Measurements from ENCODE around the gene SMAGP. TPM values are rescaled to one million over a fixed set of nuclear protein-coding genes. Genes with fewer than 3 reads are reported as not detected.

SMAGP gene
- total and polyA plus RNA-seq, 4 donors: 2.4 to 6.4 (median 4.2) TPM

DNA sequence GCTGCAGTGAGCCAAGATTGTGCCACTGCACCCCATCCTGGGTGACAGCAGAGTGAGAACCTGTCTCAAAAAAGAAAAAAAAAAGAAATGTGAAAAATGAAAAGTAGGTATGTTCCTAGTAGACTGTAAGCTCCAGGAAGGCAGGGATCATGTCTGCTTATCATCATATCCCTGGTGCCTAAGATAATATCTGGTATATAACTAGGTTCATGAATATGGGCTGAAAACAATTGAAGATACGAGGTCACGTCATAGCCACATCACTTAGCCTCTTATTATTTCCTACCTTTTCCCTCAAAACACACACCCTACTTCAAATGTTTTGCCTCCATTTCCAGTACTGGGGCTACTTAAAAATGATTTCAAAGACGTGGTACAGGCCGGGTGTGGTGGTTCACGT, 55.3 kb downstream of the SMAGP start:
- TF ChIP-seq NR2F2 (IDR thresholded peaks at IDR 0.05) (no peak), RAD21 (IDR thresholded peaks at IDR 0.05) (no peak), FOXA2 (IDR thresholded peaks at IDR 0.05) (no peak), HNF4A (conservative IDR thresholded peaks at IDR 0.05) (no peak), JUND (IDR thresholded peaks at IDR 0.05) (no peak), TAF1 (conservative IDR thresholded peaks at IDR 0.05) (no peak), GABPA (IDR thresholded peaks at IDR 0.05 in 1 of 2, conservative IDR thresholded peaks at IDR 0.05 in 1 of 2) (no peak), HNF4G (IDR thresholded peaks at IDR 0.05) (no peak), YY1 (IDR thresholded peaks at IDR 0.05) (no peak)
- TF ChIP-seq, protein P1, sequence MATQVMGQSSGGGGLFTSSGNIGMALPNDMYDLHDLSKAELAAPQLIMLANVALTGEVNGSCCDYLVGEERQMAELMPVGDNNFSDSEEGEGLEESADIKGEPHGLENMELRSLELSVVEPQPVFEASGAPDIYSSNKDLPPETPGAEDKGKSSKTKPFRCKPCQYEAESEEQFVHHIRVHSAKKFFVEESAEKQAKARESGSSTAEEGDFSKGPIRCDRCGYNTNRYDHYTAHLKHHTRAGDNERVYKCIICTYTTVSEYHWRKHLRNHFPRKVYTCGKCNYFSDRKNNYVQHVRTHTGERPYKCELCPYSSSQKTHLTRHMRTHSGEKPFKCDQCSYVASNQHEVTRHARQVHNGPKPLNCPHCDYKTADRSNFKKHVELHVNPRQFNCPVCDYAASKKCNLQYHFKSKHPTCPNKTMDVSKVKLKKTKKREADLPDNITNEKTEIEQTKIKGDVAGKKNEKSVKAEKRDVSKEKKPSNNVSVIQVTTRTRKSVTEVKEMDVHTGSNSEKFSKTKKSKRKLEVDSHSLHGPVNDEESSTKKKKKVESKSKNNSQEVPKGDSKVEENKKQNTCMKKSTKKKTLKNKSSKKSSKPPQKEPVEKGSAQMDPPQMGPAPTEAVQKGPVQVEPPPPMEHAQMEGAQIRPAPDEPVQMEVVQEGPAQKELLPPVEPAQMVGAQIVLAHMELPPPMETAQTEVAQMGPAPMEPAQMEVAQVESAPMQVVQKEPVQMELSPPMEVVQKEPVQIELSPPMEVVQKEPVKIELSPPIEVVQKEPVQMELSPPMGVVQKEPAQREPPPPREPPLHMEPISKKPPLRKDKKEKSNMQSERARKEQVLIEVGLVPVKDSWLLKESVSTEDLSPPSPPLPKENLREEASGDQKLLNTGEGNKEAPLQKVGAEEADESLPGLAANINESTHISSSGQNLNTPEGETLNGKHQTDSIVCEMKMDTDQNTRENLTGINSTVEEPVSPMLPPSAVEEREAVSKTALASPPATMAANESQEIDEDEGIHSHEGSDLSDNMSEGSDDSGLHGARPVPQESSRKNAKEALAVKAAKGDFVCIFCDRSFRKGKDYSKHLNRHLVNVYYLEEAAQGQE (IDR thresholded peaks at IDR 0.05): no peak
- TF ChIP-seq, protein P2, sequence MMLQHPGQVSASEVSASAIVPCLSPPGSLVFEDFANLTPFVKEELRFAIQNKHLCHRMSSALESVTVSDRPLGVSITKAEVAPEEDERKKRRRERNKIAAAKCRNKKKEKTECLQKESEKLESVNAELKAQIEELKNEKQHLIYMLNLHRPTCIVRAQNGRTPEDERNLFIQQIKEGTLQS (IDR thresholded peaks at IDR 0.05): no peak
- TF ChIP-seq, protein P3, sequence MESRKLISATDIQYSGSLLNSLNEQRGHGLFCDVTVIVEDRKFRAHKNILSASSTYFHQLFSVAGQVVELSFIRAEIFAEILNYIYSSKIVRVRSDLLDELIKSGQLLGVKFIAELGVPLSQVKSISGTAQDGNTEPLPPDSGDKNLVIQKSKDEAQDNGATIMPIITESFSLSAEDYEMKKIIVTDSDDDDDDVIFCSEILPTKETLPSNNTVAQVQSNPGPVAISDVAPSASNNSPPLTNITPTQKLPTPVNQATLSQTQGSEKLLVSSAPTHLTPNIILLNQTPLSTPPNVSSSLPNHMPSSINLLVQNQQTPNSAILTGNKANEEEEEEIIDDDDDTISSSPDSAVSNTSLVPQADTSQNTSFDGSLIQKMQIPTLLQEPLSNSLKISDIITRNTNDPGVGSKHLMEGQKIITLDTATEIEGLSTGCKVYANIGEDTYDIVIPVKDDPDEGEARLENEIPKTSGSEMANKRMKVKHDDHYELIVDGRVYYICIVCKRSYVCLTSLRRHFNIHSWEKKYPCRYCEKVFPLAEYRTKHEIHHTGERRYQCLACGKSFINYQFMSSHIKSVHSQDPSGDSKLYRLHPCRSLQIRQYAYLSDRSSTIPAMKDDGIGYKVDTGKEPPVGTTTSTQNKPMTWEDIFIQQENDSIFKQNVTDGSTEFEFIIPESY (IDR thresholded peaks at IDR 0.05): no peak
- TF ChIP-seq, protein P4, sequence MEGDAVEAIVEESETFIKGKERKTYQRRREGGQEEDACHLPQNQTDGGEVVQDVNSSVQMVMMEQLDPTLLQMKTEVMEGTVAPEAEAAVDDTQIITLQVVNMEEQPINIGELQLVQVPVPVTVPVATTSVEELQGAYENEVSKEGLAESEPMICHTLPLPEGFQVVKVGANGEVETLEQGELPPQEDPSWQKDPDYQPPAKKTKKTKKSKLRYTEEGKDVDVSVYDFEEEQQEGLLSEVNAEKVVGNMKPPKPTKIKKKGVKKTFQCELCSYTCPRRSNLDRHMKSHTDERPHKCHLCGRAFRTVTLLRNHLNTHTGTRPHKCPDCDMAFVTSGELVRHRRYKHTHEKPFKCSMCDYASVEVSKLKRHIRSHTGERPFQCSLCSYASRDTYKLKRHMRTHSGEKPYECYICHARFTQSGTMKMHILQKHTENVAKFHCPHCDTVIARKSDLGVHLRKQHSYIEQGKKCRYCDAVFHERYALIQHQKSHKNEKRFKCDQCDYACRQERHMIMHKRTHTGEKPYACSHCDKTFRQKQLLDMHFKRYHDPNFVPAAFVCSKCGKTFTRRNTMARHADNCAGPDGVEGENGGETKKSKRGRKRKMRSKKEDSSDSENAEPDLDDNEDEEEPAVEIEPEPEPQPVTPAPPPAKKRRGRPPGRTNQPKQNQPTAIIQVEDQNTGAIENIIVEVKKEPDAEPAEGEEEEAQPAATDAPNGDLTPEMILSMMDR (IDR thresholded peaks at IDR 0.05; ENCODE audit: low read depth, low read length, missing input control): no peak
- TF ChIP-seq, protein P5, sequence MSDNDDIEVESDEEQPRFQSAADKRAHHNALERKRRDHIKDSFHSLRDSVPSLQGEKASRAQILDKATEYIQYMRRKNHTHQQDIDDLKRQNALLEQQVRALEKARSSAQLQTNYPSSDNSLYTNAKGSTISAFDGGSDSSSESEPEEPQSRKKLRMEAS (IDR thresholded peaks at IDR 0.05): no peak
- 94% methylated on average over 5 of the region's 5 CpGs for WGBS
- peaks cover 0 to 14% (median 6%) of the 10 kb centered on the region in 4 donors for H3K4me1 ChIP-seq (ENCODE audit: control insufficient read depth in 4 of 4, insufficient read depth in 4 of 4, low read length in 3 of 4)
- H3K9me3 ChIP-seq (ENCODE audit: control insufficient read depth in 4 of 4, low read length in 3 of 4): no peaks in the 10 kb centered on the region
- DNase-seq (ENCODE audit: low spot score): no peak
- no peak overlapping the region for H3K4me3 ChIP-seq (ENCODE audit: low read depth in 1 of 3, low read length in 3 of 3)
- H3K27me3 ChIP-seq (ENCODE audit: control insufficient read depth in 4 of 4, insufficient read depth in 4 of 4, low read length in 3 of 4): no peaks in the 10 kb centered on the region
- H3K9ac ChIP-seq (ENCODE audit: low read depth in 1 of 2, low read length in 2 of 2): no peak overlapping the region
- no peaks in the 10 kb centered on the region for H3K36me3 ChIP-seq (ENCODE audit: control insufficient read depth in 4 of 4, insufficient read depth in 3 of 4, low read depth in 1 of 4, low read length in 3 of 4)
- H3K27ac ChIP-seq (ENCODE audit: low read depth in 1 of 2, low read length in 2 of 2): no peak overlapping the region

DNA sequence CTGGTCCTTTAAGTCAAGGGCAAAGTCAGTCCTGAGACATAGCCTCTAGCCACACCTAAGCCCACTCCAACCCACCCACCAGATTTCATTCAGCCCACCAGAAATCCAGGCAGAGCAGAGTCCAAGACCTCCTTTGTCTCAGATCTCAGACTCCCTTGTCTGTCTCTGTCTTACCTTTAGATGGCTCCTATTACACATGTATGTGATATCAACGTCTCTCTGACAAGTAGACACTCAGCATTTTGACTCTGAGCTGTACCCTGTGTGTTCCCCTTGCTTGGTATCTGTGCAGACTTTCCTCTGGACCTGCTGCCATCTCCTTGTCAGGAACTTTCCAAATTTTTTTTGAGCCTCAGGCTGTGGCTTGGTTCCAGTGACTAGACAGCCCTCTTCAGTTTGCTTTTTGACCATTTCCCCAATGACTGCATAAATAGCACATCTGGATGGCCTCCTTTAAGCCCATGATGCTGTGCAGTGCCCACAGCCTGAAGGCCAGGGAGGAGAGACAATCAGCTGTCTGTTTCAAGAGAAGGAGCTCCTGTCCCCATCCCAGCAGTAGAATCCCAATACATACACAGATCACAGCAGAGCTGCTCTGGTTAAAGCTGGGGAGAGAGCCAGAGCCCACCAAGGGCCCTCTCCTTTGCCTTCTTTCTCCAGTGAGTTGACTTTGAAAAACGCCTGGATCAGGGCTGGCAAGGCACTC, 59.4 kb downstream of the SMAGP start:
- no peak for TF ChIP-seq NR2F2 (IDR thresholded peaks at IDR 0.05)
- Histone ChIP-seq H3K9ac (ENCODE audit: low read depth in 1 of 2, low read length in 2 of 2) (no peak overlapping the region), H3K4me3 (ENCODE audit: low read depth in 1 of 3, low read length in 3 of 3) (no peak overlapping the region), H3K9me3 (ENCODE audit: control insufficient read depth in 4 of 4, low read length in 3 of 4) (no peaks in the 10 kb centered on the region), H3K27me3 (ENCODE audit: control insufficient read depth in 4 of 4, insufficient read depth in 4 of 4, low read length in 3 of 4) (no peaks in the 10 kb centered on the region), H3K27ac (ENCODE audit: low read depth in 1 of 2, low read length in 2 of 2) (no peak overlapping the region), H3K4me1 (ENCODE audit: control insufficient read depth in 4 of 4, insufficient read depth in 4 of 4, low read length in 3 of 4) (no peaks in the 10 kb centered on the region), H3K36me3 (ENCODE audit: control insufficient read depth in 4 of 4, insufficient read depth in 3 of 4, low read depth in 1 of 4, low read length in 3 of 4) (no peaks in the 10 kb centered on the region)
- 85% methylated on average over 2 of the region's 2 CpGs for WGBS
- DNase-seq (ENCODE audit: low spot score): no peak

Measured in liver (tissue), 9 donors.